GM23338 (cell line): ENCODE results near the gene RPL28. TPM values are rescaled to one million over a fixed set of nuclear protein-coding genes. Genes with fewer than 3 reads are reported as not detected.
A peak's percentile ranks its signal among the peaks of the same experiment; 100 is the strongest.

Experiments
- ATAC-seq: fragments of 200-7000 bp; cut with Tn5 transposase; 3 replicates; pipeline ENCODE4 v1.9.1; 2020
- DNase-seq: peaks from one replicate; pipeline ENCODE4 v3.0.0-alpha.2; 2015; ENCODE audit warnings: low spot score
- H2AFZ ChIP-seq: fragments of 200-600 bp; sonication (generic); 2 replicates; pipeline ENCODE4 v1.8.0; 2016; ENCODE audit warnings: antibody characterized with exemption, mild to moderate bottlenecking, moderate library complexity
- H3F3A ChIP-seq: fragments of 200-600 bp; sonication (generic); replicated peaks from 2 replicates; pipeline ENCODE4 v1.8.0; 2017; ENCODE audit warnings: antibody characterized with exemption, mixed run types, low read depth
- H3K27ac ChIP-seq: fragments of 200-600 bp; sonication (generic); 2 replicates; pipeline ENCODE4 v1.6.1; 2016; ENCODE audit warnings: low read depth
- H3K27me3 ChIP-seq: fragments of 200-600 bp; sonication (generic); 2 replicates; pipeline ENCODE4 v1.8.0; 2016; ENCODE audit warnings: mild to moderate bottlenecking, mixed run types, moderate library complexity; ENCODE audit not compliant: insufficient read depth
- H3K36me3 ChIP-seq: fragments of 200-600 bp; sonication (generic); 2 replicates; pipeline ENCODE4 v1.8.0; 2016; ENCODE audit warnings: mild to moderate bottlenecking; ENCODE audit not compliant: insufficient read depth
- H3K4me1 ChIP-seq: fragments of 200-600 bp; sonication (generic); 2 replicates; pipeline ENCODE4 v1.8.0; 2016; ENCODE audit warnings: mild to moderate bottlenecking, moderate library complexity; ENCODE audit not compliant: insufficient read depth
- H3K4me2 ChIP-seq: fragments of 200-600 bp; sonication (generic); 2 replicates; pipeline ENCODE4 v1.7.1; 2017; ENCODE audit warnings: mixed run types
- H3K4me3 ChIP-seq: fragments of 200-600 bp; sonication (generic); 2 replicates; pipeline ENCODE4 v1.6.1; 2016; ENCODE audit warnings: mixed run types
- H3K79me2 ChIP-seq: fragments of 200-600 bp; sonication (generic); replicated peaks from 2 replicates; pipeline ENCODE4 v1.8.0; 2017; ENCODE audit warnings: mild to moderate bottlenecking; ENCODE audit not compliant: insufficient read depth
- H3K9me2 ChIP-seq: fragments of 200-600 bp; sonication (generic); 2 replicates; pipeline ENCODE4 v1.8.0; 2017; ENCODE audit not compliant: insufficient read depth
- H4K20me1 ChIP-seq: fragments of 200-600 bp; sonication (generic); replicated peaks from 2 replicates; pipeline ENCODE4 v1.8.0; 2017; ENCODE audit warnings: mild to moderate bottlenecking; ENCODE audit not compliant: insufficient read depth
- H3K27ac Mint-ChIP-seq: 2 replicates; pipeline ENCODE4 v1.8.0; 2020; ENCODE audit warnings: inconsistent platforms, mild to moderate bottlenecking, moderate library complexity, mixed read lengths
- H3K27me3 Mint-ChIP-seq: 3 replicates; pipeline ENCODE4 v1.8.0; 2022; ENCODE audit warnings: low read depth, mild to moderate bottlenecking, moderate library complexity, mixed read lengths, inconsistent platforms; ENCODE audit not compliant: insufficient read depth, poor library complexity
- H3K36me3 Mint-ChIP-seq: 3 replicates; pipeline ENCODE4 v1.8.0; 2021; ENCODE audit warnings: low read depth, mild to moderate bottlenecking, inconsistent platforms, moderate library complexity, mixed read lengths
- H3K4me1 Mint-ChIP-seq: 3 replicates; pipeline ENCODE4 v1.8.0; 2020; ENCODE audit warnings: mild to moderate bottlenecking, inconsistent platforms, mixed read lengths
- H3K4me3 Mint-ChIP-seq: 3 replicates; pipeline ENCODE4 v1.8.0; 2021; ENCODE audit warnings: moderate library complexity, mild to moderate bottlenecking, inconsistent platforms, mixed read lengths
- H3K9me3 Mint-ChIP-seq: 3 replicates; pipeline ENCODE4 v1.8.0; 2020; ENCODE audit warnings: moderate library complexity, mild to moderate bottlenecking, inconsistent platforms, mixed read lengths
- CREB1 ChIP-seq: fragments of 250-450 bp; sonication (Bioruptor Pico); IDR thresholded peaks from 2 replicates; pipeline ENCODE4 v1.5.0; 2020; ENCODE audit warnings: low read depth, mild to moderate bottlenecking, moderate library complexity
- EZH2 ChIP-seq: fragments of 200-600 bp; sonication (generic); IDR thresholded peaks from one replicate; pipeline ENCODE4 v1.8.0; 2017; ENCODE audit warnings: antibody characterized with exemption, mild to moderate bottlenecking, low read depth; ENCODE audit not compliant: unreplicated experiment
- EZH2phosphoT487 ChIP-seq: fragments of 200-600 bp; sonication (generic); IDR thresholded peaks from one replicate; pipeline ENCODE4 v1.8.1; 2018; ENCODE audit warnings: antibody characterized with exemption; ENCODE audit not compliant: unreplicated experiment
- JUNB ChIP-seq: IDR thresholded peaks from one replicate; pipeline ENCODE4 v1.6.1; 2016; ENCODE audit warnings: antibody characterized with exemption; ENCODE audit not compliant: unreplicated experiment
- NANOG ChIP-seq: IDR thresholded peaks from 2 replicates; pipeline ENCODE4 v1.6.1; 2016; ENCODE audit warnings: antibody characterized with exemption, borderline replicate concordance
- POLR2AphosphoS5 ChIP-seq: IDR thresholded peaks from 2 replicates; pipeline ENCODE4 v1.6.1; 2016; ENCODE audit warnings: antibody characterized with exemption, low read depth
- ZNF114 ChIP-seq: fragments of 250-450 bp; sonication (Bioruptor Pico); IDR thresholded peaks from 2 replicates; pipeline ENCODE4 v1.5.0; 2020; ENCODE audit warnings: mild to moderate bottlenecking, moderate library complexity
- polyA plus RNA-seq: library from polyadenylated mRNA; unstranded; fragments of >200 nt; fragmentation: Nextera tagmentation; extraction: Ambion mirVana; gene quantifications from 2 replicates; pipeline ENCODE4 v1.2.1, GENCODE V29; 2016
- total RNA-seq: library from RNA; depleted of rRNA; stranded (reverse); fragments of >200 nt; shearing (Covaris generic); gene quantifications from 2 replicates; pipeline ENCODE4 v1.2.3, GENCODE V29; 2014
- TF ChIP-seq, protein P1 (sequence below): IDR thresholded peaks from 2 replicates; pipeline ENCODE4 v1.6.1; 2016; ENCODE audit warnings: antibody characterized with exemption
- TF ChIP-seq, protein P2 (sequence below): fragments of 250-450 bp; sonication (Bioruptor Pico); IDR thresholded peaks from 2 replicates; pipeline ENCODE4 v1.5.0; 2020; ENCODE audit warnings: mild to moderate bottlenecking, moderate library complexity
- TF ChIP-seq, protein P3 (sequence below): IDR thresholded peaks from one replicate; pipeline ENCODE4 v1.6.1; 2018; ENCODE audit warnings: antibody characterized with exemption; ENCODE audit not compliant: unreplicated experiment

RPL28 gene
- total and polyA plus RNA-seq, 2 experiments from 2014 or later, result 737 to 1,528 TPM

DNA sequence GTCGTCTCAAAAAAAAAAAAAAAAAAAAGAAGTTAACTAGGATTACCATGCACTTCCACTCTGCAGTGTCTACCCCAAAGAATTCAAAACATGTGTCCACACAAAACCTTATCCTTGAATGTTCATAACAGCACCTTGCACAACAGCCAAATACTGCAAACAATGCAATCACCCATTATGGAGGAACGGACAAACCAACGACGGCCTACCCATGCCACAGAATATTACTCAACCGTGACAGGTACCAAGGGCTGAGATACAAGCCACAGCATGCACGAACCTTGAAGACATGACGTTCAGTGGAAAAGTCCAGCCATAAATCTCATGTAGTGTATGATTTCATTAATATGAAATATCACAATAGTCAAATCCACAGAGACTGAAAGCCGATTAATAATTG, 60.3 kb downstream of the RPL28 start:
- no peaks in the 10 kb centered on the region; the same call in 2 of the 3 replicates for H3K36me3 Mint-ChIP-seq
- TF ChIP-seq POLR2AphosphoS5, result no peak
- no peak for TF ChIP-seq NANOG
- TF ChIP-seq, protein P1, sequence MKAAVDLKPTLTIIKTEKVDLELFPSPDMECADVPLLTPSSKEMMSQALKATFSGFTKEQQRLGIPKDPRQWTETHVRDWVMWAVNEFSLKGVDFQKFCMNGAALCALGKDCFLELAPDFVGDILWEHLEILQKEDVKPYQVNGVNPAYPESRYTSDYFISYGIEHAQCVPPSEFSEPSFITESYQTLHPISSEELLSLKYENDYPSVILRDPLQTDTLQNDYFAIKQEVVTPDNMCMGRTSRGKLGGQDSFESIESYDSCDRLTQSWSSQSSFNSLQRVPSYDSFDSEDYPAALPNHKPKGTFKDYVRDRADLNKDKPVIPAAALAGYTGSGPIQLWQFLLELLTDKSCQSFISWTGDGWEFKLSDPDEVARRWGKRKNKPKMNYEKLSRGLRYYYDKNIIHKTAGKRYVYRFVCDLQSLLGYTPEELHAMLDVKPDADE, result no peak
- TF ChIP-seq EZH2, result no peak
- no peaks in the 10 kb centered on the region for H3K36me3 ChIP-seq
- no peak overlapping the region for H3K27ac Mint-ChIP-seq
- H3K27ac ChIP-seq, result no peak overlapping the region
- H3K4me3 ChIP-seq, result no peak overlapping the region
- H3K27me3 Mint-ChIP-seq, result peaks cover 57% of the 10 kb centered on the region
- peaks cover 22% of the 10 kb centered on the region for H3K4me1 Mint-ChIP-seq
- no peak overlapping the region; the same call in 2 of the 3 replicates for H3K4me3 Mint-ChIP-seq
- ATAC-seq (no peak), DNase-seq (no peak)
- H3K4me1 ChIP-seq, result peaks cover 7% of the 10 kb centered on the region; the same call in 1 of the 2 replicates
- no peaks in the 10 kb centered on the region for H3K79me2 ChIP-seq
- H4K20me1 ChIP-seq, result no peaks in the 10 kb centered on the region
- no peak overlapping the region for H3K4me2 ChIP-seq
- peaks cover 88% of the 10 kb centered on the region for H3K27me3 ChIP-seq
- H3K9me2 ChIP-seq, result no peaks in the 10 kb centered on the region
- no peak overlapping the region for H2AFZ ChIP-seq
- no peaks in the 10 kb centered on the region; the same call in none of the 3 replicates for H3K9me3 Mint-ChIP-seq
- peaks cover 11% of the 10 kb centered on the region for H3F3A ChIP-seq

DNA sequence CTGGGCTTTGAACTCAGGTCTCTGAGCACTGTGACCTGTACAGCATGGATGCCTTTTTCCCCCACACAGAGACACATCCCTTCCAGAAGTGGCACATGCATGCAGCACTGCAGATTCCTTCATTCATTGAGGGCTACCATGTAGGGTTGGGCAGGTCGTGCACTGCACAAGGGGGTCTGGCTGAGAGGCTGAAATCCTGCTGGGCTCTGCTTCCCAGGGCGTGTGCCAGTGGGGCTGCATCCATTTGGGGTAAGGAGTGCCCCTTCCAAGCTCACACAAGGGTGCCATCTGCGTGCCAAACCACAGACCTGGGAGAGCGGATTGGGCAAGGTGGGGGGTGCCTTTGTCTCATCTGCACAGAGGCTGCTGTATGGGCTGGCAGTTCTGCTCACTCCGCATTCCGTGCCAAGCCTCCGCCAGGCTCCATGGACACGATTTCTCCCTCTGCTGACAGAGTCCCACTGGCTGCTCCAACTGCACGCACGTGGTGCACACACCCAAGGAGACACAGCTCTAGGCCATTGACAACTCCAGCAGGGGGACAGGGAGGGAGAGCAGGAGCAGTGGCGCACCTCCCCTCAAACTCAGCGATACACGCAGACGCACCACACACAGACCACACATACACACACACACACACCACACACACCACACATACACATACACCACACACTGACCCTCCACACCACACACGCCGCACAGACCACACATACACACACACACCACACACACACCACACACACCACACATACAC, 61.9 kb downstream of the RPL28 start:
- Histone ChIP-seq H2AFZ (no peak overlapping the region), H3K9me2 (no peaks in the 10 kb centered on the region), H3F3A (0 out of 2 replicates have a peak, but pooled peaks cover 4% of the 10 kb centered on the region), H3K4me3 (no peak overlapping the region), H3K4me1 (peaks cover 3% of the 10 kb centered on the region; the same call in 1 of the 2 replicates), H4K20me1 (no peaks in the 10 kb centered on the region), H3K79me2 (no peaks in the 10 kb centered on the region), H3K27ac (no peak overlapping the region), H3K4me2 (no peak overlapping the region), H3K36me3 (no peaks in the 10 kb centered on the region), H3K27me3 (peaks cover 89% of the 10 kb centered on the region)
- H3K27ac Mint-ChIP-seq, result no peak overlapping the region
- H3K36me3 Mint-ChIP-seq, result no peaks in the 10 kb centered on the region; the same call in 2 of the 3 replicates
- H3K27me3 Mint-ChIP-seq, result peaks cover 56% of the 10 kb centered on the region
- no peak overlapping the region for H3K4me3 Mint-ChIP-seq
- no peaks in the 10 kb centered on the region; the same call in 2 of the 3 replicates for H3K9me3 Mint-ChIP-seq
- H3K4me1 Mint-ChIP-seq, result peaks cover 13% of the 10 kb centered on the region
- ATAC-seq, result peak; percentile 3; the same call in 2 of the 3 replicates
- peak; percentile 62 for DNase-seq
- TF ChIP-seq ZNF114 (CRISPR knock-in tag) (no peak), EZH2 (no peak), EZH2phosphoT487 (no peak), NANOG (no peak), CREB1 (CRISPR knock-in tag) (no peak), JUNB (no peak)
- TF ChIP-seq, protein P2, sequence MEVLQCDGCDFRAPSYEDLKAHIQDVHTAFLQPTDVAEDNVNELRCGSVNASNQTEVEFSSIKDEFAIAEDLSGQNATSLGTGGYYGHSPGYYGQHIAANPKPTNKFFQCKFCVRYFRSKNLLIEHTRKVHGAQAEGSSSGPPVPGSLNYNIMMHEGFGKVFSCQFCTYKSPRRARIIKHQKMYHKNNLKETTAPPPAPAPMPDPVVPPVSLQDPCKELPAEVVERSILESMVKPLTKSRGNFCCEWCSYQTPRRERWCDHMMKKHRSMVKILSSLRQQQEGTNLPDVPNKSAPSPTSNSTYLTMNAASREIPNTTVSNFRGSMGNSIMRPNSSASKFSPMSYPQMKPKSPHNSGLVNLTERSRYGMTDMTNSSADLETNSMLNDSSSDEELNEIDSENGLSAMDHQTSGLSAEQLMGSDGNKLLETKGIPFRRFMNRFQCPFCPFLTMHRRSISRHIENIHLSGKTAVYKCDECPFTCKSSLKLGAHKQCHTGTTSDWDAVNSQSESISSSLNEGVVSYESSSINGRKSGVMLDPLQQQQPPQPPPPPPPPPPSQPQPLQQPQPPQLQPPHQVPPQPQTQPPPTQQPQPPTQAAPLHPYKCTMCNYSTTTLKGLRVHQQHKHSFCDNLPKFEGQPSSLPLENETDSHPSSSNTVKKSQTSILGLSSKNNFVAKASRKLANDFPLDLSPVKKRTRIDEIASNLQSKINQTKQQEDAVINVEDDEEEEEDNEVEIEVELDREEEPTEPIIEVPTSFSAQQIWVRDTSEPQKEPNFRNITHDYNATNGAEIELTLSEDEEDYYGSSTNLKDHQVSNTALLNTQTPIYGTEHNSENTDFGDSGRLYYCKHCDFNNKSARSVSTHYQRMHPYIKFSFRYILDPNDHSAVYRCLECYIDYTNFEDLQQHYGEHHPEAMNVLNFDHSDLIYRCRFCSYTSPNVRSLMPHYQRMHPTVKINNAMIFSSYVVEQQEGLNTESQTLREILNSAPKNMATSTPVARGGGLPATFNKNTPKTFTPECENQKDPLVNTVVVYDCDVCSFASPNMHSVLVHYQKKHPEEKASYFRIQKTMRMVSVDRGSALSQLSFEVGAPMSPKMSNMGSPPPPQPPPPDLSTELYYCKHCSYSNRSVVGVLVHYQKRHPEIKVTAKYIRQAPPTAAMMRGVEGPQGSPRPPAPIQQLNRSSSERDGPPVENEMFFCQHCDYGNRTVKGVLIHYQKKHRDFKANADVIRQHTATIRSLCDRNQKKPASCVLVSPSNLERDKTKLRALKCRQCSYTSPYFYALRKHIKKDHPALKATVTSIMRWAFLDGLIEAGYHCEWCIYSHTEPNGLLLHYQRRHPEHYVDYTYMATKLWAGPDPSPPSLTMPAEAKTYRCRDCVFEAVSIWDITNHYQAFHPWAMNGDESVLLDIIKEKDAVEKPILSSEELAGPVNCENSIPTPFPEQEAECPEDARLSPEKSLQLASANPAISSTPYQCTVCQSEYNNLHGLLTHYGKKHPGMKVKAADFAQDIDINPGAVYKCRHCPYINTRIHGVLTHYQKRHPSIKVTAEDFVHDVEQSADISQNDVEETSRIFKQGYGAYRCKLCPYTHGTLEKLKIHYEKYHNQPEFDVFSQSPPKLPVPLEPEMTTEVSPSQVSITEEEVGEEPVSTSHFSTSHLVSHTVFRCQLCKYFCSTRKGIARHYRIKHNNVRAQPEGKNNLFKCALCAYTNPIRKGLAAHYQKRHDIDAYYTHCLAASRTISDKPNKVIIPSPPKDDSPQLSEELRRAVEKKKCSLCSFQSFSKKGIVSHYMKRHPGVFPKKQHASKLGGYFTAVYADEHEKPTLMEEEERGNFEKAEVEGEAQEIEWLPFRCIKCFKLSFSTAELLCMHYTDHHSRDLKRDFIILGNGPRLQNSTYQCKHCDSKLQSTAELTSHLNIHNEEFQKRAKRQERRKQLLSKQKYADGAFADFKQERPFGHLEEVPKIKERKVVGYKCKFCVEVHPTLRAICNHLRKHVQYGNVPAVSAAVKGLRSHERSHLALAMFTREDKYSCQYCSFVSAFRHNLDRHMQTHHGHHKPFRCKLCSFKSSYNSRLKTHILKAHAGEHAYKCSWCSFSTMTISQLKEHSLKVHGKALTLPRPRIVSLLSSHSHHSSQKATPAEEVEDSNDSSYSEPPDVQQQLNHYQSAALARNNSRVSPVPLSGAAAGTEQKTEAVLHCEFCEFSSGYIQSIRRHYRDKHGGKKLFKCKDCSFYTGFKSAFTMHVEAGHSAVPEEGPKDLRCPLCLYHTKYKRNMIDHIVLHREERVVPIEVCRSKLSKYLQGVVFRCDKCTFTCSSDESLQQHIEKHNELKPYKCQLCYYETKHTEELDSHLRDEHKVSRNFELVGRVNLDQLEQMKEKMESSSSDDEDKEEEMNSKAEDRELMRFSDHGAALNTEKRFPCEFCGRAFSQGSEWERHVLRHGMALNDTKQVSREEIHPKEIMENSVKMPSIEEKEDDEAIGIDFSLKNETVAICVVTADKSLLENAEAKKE (CRISPR knock-in tag), result no peak
- TF ChIP-seq, protein P3, sequence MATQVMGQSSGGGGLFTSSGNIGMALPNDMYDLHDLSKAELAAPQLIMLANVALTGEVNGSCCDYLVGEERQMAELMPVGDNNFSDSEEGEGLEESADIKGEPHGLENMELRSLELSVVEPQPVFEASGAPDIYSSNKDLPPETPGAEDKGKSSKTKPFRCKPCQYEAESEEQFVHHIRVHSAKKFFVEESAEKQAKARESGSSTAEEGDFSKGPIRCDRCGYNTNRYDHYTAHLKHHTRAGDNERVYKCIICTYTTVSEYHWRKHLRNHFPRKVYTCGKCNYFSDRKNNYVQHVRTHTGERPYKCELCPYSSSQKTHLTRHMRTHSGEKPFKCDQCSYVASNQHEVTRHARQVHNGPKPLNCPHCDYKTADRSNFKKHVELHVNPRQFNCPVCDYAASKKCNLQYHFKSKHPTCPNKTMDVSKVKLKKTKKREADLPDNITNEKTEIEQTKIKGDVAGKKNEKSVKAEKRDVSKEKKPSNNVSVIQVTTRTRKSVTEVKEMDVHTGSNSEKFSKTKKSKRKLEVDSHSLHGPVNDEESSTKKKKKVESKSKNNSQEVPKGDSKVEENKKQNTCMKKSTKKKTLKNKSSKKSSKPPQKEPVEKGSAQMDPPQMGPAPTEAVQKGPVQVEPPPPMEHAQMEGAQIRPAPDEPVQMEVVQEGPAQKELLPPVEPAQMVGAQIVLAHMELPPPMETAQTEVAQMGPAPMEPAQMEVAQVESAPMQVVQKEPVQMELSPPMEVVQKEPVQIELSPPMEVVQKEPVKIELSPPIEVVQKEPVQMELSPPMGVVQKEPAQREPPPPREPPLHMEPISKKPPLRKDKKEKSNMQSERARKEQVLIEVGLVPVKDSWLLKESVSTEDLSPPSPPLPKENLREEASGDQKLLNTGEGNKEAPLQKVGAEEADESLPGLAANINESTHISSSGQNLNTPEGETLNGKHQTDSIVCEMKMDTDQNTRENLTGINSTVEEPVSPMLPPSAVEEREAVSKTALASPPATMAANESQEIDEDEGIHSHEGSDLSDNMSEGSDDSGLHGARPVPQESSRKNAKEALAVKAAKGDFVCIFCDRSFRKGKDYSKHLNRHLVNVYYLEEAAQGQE, result no peak
